Stimulated activated CD4-positive, alpha-beta T cell treated with anti-CD3 and anti-CD28 coated beads, Interleukin-2, amount 100 ng/mL, for 4 hours (primary cell): ENCODE measurements around the gene CEP128.

Experiments used
- DNase-seq: peaks from one replicate; pipeline ENCODE4 v3.0.0-alpha.2; 2020; ENCODE audit warnings: low read depth

The CEP128 gene

DNA sequence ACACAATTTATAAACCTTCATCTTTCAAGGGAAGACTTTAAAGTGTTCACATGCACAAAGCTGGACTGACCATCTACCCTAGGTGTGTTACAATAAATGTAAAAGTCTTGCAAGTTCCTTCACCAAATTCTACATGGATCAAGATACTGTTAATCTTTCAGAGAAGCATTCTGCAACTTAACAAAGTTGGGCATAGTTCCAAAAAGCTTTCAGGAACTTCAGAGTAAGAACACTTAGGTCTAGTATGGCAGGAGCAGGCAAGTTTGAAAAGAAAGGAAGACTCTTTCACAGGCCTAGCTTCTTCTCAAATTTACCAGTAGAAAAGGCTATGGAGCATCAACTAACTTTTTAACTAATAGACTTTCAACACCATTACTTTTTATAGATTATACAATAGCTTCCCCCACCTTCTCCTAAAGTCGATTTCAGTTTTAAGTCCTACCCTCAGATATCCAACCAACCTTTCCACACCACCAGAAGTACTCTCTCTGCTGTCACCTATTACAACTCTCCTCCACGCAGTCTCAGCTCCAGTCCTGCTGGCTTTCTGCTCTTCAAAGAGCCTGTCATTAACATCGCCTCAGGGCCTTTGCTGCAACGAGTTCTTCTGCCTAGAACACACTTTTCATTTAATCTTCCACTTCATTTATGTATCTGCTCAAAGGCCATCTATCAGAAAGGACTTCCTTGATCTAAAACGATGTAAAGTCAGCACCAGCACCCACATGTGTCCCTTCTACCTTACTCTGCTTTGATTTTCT is 333.9 kb downstream of the CEP128 start:
- DNase-seq = no peak

DNA sequence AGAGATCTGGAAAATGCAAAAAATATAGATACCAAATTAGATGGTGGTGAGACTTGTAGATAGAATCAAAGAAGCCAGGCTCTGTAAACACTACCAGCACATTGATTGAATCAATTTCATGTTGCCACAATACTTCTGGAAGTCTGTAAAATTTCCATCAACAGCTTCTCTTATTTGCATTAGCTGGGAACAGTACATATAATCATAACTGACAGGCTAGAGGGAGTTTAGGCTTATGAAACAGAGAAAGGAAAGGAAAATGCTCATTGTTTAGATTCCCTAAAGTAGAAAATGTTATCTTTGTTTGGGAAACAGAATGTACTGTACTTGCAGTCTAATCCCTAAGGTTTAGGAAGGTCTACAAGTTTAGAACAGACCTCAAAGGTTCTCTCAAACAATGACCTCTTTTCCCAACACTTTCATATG is 335.2 kb downstream of the CEP128 start:
- DNase-seq = no peak

DNA sequence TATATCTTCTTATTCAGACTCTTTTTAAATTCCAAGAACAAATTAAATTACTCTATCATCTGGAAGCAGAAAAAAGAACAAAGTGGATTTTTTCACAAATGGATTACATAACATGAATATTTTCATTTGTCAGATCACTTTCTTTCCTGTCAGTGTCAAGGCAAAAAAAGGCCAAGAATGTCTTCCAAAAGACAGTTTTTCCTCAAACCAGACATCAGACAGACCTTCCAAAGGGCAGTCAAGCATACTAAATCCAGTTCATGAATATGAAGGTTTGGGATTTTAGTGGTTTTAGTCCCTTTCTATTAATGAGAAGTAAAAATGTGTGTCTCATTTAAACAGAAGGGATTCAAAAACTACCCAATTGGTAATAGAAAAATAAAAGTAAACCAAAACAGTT is 336.0 kb downstream of the CEP128 start:
- no peak for DNase-seq

DNA sequence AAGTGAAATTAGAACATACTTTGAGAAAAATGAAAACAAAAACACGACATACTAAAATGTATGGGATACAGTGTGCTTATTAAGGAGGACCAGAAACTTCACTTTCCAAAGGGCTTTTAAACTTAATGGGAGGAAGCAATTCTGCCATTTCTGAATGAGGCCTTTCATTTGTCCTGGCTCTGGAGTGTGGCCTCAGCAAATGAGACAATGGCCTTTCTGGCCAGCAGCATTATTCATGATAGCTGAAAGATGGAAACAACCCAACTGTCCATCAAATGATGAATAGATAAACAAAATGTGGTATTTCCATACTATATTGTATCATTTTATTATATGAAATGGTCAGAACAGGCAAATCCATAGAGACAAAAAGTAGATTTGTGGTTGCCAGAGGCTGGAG is 338.6 kb downstream of the CEP128 start:
- no peak for DNase-seq

DNA sequence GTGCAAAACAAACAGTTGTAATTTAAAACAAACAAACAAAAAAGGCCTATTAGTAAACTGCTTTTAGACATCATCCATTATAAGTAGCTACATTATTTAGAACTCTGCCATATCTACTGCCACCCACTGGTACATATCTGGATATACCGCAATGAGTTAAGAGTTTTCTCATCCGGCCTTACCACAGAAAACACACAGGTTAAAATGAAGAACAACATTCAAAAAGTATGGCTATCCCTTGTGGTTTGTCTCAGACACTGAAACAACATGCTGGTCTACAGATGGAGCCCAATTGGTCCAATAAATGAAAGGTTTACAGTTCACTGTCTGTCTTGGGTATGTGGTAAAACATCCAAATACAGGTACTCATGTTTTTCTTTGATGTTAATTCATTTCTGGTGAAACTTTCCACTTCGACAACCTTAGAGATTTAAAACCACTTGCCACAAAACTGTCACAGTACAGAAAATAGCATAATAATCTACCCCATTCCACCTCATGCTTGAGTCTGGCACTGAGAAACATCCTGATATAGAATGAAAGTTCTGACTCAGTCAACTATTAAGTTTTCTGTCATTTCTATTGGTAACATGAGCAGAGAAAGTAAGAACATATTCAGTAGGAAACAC is 354.3 kb downstream of the CEP128 start:
- DNase-seq = no peak

DNA sequence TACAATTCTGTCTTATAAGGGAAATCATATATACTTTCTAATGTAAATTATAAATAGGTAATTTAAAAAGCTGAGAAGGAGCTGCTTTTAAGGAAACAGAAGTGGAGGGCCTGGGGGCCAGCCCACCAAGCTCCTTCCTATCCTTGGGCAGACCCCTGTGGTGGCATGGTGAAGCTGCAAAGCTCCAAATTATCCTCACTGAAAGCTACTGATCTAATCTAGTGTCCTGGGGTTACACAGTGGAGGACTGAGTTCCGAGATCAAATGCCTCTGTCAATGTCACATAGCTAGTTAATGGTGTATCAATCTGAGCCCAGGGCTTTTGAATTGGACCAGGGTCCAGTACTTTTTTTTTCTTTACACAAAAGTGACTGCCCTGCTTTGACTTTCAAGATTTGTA is 355.4 kb downstream of the CEP128 start:
- no peak for DNase-seq

DNA sequence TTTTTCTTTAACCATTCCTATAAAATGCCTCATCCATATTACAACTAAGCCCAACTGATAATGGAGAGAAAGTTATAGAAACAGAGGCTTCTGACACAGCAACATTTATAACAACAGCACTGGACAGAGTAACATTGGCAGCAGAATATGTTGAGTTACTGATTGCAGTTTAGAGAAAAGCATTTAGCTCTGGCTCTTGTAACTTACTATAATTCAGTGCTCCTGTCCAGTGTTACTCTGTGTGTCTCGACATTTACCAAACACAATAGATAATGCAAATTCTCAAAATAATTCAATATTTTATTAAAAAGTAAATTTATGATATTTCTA is 356.1 kb downstream of the CEP128 start:
- no peak for DNase-seq

DNA sequence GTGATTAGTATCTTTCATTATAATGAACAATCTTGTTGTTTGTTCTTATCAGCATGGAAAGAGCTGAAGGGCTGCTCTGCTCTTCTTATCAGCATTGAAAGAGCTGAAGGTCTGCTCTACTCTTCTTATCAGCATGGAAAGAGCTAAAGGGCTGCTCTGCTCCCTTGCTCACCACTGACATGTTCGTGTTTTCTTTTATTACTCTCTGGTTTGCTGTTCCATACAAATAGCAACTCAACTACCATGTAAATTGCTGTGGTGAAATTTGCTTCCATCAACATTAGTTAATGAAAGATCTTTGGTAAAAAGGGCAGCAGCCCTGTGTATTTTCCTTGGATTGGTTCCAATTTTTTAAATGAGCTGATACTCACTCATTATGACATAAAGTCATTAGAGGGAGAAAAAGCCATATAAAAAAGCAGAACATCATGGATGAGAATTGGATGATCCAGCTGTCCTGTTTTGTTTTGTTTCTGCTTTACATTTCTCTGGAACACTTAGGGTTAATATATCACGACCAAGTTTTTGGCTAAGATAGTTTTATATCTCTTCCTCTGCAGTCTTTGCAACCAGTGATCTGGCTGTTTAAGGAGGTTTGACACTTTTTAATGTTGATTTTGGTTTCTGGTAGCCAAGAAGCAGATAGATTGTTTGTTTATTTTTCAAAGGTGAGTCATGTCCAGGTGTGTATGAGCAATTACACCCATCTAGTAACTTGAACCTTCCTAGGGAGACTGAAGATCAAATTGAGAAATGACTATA is 356.6 kb downstream of the CEP128 start:
- no peak for DNase-seq

DNA sequence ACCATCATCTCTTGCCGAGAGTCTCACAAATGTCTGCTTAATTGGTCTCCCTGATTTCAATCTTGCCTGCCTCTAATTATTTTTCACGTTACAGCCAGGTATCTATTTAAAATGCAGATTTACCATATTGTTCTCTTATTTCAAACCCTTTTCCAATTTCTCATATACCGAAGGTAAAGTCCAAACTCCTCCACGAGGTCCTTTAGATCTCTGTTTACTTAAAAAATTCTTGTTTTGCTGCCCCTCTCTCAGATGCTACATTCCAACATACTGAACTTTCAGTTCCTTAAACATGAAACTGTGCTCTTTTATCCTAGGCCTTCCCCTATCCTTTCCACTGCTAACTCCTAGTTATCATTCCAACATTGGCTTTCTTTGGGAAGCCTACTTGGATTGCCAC is 363.9 kb downstream of the CEP128 start:
- no peak for DNase-seq

DNA sequence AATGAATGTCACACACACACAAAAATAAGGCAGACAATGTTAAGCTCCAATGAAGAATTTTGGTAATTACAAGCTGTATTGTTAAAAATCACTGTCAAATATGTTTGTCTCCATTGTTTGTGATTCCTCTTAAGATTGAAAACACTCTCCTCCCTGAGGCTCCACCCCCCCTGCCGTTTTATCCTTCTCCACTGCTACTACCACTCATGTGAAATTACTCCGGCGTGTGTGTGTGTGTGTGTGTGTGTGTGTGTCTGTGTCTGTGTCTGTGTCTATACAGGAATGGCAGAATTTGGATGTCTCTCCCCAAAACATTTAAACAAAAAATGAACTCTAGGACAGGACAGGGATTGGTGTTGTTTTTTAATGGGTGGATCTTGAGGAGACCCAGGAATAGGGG is 365.1 kb downstream of the CEP128 start:
- DNase-seq = no peak

DNA sequence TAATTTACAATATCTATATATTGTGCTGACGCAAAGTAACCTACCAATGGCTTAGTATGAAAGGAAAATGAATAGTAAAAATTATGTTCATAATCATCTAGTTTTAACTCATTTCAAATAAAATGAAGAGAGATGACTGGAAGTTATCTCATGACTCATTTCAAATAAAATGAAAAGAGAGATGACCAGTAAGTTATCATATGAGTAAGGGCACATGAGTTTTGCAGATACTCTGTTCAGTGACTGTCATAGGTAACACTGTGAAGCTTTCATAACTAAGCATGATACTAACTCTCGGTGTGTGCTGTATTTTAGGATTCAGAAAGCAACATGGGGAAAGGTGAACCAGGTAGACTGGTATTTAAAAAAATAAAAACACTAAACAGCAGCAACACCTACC is 365.8 kb downstream of the CEP128 start:
- no peak for DNase-seq

DNA sequence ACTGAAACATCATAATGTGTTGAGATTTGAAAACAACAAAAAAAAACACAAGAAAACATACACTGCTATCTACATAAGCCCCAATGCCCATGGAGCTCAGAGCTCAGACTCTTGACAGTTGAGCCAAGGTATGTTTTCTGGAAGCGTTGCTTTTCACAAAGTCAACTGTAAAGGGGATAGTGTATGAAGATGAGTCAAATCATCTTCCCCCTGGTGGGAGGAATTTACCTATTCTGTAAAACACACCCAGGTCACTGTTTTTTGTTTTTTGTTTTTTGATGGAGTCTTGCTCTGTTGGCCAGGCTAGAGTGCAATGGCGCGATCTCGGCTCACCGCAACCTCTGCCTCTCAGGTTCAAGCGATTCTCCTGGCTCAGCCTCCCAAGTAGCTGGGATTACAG is 368.9 kb downstream of the CEP128 start:
- DNase-seq = no peak

DNA sequence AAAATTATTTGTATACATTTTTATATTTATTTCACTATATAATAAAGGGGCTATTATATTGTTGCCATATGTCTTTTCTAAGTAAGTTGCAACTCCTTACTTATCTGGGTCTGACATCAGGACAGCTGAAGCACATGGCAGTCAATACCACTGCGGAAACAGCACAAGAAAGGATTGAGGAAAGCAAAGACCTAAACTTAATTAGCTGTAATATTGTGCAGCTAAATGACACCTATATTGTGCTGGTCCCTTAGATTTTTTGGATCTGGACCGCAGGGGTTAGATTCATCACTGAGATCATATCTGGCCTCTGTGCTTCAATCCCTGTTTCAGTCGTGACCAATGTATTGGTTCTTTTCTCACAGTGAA is 370.6 kb downstream of the CEP128 start:
- no peak for DNase-seq

DNA sequence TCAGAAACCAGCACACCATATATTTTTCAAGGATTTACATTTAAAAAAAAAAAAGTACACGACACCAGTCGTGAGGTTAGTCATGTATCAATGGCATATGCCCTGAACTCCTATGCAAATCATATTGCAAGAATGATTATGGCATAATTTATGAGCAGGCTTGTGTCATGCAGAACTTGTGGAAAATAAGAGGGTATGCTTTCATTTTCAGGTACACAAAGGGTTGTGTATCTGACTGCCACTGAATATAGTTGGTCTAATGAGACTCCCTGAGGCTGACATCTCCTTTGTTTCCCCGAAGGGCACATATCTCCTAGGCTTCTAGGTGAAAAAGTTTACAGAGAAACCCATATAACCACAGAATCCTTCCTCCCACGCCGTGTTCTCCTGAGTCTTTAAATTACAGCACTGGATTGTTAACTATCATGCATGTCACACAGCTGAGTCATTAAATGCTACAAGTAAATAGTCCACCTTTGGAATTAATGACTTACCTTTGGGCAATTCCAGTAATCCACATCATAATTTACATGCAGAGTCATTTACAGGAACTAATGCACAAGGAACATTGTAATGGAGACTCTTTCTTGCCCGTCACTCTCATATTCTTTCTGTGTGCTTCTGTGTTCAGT is 373.5 kb downstream of the CEP128 start:
- DNase-seq = no peak

DNA sequence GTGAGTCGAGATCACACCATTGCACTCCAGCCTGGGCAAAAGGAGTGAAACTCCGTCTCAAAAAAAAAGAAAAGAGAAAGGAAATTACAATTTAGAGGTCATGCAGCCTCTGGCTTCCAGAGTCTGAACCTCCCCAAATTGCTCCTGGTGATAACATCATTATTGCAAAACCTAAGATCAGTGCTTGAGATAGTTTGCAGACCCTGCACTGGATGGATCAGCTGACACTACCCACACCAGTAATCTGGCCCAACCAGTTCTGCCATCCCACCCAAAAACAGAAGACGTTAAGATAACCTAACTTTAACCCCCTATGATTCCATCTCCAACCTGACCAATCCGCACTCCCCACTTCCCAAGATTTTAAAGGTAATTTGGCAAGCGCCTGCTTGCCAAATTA is 376.5 kb downstream of the CEP128 start:
- DNase-seq = no peak

DNA sequence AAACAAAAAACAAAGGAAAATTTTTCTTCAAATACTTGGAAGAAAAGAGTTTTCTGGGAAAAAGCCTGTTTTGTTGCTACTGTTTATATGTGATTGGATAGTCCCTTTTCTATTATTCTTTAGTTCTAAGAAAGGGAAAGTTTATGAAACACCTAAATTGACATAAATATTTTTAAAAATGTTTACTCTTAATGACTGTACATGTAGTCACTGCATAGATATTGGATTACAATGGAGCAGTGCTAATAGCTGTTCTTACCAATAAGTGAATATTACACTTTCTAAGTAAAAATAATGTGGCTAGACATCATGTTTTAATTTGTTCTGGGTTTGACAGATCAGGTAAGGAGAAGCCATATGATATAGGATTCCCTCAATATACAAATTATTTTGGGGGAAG is 377.5 kb downstream of the CEP128 start:
- no peak for DNase-seq

DNA sequence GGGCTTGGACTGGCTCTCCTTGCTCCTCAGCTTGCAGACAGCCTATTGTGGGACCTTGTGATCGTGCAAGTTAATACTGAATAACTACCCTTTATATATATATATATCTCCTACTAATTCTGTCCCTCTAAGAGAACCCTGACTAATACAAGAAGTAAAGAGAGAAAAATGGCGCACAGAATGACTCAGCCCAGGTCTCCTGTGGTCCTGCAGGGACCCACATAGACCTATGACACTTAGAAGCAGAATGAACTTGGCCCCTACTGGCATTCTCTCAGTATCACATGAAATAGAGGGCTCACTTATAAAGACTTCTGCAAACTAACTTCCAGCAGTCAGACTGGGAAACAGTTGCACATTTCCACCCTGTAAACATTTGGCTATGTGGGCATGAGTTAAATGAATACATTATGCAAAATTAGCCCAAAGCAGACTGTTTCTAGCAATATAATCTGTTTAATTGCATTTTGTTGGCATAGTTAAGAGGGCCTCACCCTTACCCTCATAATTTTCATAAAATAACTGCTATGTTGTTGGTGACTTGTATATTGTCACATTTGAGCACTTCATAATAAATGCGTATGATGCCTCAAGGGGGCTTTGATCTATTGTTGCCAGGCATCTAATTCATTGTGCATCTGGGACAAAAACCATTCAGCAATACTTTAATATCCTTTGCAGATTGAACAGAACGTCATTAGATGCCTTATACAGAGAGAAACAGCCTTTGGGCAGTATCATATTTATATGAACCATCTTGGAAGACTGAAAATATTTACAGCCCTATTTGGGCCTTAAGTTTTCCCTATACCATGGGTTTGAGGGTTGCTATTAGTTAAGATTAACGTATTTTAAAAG is 380.5 kb downstream of the CEP128 start:
- no peak for DNase-seq

DNA sequence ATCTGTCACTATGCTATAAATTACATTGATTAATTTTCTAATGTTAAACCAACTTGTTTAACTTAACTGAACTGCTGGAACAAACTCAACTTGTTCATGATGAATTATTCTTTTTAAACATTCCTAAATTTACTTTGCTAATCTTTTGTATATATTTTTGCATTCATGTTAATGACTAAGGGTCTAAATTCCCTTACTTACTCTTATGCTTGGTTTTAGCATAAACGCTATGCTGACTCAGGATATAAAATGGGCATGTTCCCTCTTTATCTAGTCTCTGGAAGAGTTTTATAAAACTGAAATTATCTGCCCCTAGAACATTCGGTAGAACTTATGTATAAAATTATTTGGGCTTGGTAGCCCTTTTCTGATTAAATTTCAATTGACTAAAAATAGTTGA is 387.4 kb downstream of the CEP128 start:
- DNase-seq = no peak

DNA sequence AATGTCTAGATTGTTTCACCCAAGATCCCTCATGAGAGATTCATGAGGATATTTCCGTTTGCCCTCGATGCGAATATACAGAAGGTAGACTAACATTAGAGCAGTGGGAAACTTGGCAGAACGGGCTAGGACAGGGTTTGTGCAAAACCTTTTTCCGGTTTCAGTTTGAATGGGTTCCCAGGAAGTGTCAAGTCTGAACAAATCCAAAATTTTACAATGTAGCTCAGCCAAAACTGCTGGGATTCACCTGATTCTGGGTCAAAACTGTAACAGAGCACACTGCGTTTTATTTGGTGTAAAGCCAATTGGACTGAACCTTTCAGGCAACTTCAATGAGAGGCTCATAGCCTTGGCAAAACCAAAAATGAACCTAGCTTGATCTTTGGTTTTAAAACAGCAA is 392.4 kb downstream of the CEP128 start:
- DNase-seq = no peak

DNA sequence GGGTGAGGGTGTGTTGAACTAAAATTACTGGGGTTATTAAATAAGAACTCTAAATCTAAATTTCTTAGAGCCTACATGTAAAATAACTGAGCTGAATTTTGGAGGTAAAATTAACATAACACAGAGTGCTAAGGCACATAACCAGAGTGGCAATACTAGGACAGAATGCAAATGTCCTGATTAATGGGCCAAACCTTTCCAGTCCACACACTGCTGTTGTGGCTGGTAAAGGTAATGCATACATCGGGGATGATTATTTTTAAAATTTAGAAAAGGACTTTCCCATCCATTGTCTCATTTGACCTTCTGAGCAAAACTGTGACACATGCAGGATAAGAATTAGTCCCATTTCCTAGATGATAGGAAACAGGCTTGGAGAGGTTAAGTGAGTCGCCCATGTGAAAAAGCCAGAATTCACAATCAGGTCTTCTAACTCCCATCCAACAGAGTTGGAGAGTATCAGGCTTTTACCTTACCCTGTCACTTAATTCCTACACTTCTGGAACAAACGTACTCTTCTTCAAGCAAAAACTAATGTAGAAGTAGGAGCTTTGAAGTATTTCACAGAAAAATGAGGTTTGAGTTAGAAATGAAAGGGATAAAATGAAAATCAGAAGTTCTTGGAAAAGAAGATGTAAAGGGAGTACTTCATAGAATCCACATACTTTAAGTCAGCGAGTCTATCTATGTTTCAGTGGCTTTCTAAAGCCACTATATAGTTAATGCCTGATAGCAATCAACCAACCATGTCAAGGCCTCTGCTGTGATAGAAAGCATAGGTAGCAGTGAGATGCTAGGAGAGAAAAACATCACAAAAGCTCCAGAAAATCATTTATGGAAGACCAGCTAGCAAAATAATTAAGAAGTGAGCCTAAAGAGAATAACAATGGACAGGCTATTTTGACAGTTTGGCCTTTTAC is 395.3 kb downstream of the CEP128 start:
- no peak for DNase-seq

DNA sequence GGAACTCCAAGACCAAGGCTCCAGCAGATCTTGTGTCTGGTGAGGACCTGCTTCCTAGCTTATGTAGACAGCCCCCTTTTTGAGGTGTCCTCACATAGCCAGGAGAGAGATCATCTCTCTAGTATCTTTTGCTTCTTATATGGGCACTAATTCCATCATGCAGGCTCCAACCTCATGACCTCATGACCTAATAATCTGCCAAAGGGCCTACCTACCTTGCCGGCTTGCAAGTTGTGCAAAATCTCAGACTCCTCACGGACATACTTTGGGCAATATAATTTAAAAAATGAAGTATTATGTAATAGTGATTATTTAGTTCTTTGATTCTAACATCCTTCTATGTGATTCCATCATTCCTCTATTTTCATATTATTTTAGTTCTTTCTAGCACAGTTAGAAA is 397.2 kb downstream of the CEP128 start:
- DNase-seq = no peak
